Activated CD4-positive, CD25-positive, alpha-beta regulatory T cell treated with anti-CD3 and anti-CD28 coated beads, Interleukin-2, amount 50 U/mL, for 72 hours (primary cell): ENCODE data around the gene POLR2C.

Experiments used
- DNase-seq: peaks from one replicate; pipeline ENCODE4 v3.0.0; 2021

The POLR2C gene

DNA sequence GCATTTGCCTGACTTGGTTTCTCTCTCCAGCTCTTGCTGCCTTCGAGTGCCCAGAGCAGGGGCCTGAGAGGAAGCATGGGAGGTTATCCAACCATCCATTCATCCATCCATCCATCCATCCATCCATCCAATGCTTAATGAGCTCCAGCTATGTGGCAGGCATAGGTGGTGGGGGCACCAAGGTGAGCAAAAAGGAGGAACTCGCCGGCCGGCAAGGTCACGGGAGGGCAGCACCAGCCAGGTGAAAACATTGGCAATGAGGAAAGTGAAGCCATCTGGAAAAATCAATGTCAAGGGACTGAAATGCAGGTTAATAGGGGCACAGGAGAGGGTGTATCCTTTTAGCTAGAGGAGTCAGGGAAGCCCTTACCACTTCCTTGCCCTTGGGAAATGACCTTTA is 42.0 kb downstream of the POLR2C start:
- DNase-seq = no peak

- no peak for DNase-seq
Measured at GRCh38 chr16:57505169-57505568, 42.7 kb downstream of the POLR2C start.

DNA sequence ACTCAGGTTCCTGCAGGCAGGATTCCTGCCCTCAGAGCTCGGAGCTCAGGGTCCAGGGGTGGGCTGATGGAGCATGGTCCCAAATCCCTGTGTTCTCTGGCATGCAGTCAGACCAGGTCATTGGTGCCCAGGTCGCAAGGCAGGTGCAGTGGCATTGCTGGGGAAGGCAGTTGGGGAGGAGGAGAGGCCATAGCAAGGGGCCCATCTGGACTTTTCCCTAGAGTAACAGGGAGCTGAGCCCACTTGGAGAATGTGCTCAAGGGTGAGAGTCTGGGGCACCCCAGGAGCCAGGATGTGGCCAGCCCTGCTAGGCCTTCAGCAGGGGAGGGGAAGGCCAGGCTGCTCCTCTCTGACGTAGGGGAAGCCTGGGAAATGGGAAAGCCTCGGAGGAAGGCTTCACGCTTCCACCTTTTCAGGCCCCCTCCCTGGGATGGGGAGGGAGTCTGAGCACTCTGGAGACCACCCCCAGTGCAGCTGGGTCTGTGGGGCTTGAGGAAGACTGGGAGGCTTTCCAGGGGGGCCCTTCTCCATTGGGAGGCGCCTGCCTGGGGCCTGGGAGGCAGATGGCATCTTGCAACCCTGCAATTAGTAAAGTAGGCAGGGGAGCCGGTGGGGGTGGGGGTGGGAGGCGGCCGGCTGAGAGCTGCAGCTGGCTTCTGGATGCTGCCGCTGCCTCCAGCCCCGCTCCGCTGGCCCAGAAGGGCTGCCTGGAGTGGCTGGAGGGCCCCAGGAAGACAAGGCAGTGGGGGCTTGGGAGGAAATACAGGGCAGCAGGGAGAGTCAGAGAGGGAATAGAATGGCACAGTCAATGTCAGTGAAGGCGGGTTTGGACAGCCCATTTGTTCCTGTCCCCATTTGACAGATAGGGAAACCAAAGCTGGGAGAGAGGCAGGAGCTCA is 44.9 kb downstream of the POLR2C start:
- DNase-seq = no peak

- DNase-seq = no peak
Measured at GRCh38 chr16:57508035-57508425, 45.6 kb downstream of the POLR2C start.

DNA sequence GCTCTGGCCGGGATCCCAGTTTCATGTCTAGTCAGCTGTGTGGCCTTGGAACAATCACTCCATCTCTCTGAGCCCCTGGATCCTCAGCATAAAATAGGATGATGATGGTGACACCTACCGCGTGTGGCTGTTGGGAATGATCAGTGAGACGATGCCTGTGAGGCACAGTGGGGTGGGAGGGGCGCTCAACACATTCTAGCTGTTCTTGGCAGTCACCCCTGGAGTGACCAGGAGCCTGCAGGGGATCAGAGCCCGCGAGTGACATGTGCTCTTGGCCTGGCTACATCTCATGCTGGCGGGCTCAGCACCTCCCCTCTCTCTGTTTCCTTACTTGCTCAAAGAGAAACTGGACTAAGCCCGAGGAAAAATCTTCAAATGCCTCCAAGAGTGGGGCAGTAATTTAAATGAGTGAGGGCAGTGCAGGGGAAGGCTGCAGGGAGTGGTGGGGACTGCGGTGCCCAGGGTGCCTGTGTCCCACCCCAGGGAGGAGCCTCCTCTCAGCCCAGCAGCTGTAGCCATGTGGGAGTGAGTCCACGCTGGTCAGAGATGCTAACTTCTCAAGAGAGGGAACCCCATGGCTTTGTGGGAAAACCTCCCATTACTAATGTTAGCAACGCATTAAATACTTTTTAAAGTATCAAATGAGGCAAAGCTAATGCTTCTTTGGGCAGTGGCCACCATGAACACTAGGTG is 46.9 kb downstream of the POLR2C start:
- DNase-seq = no peak

- DNase-seq = no peak
Measured at GRCh38 chr16:57510016-57510871, 47.8 kb downstream of the POLR2C start.

DNA sequence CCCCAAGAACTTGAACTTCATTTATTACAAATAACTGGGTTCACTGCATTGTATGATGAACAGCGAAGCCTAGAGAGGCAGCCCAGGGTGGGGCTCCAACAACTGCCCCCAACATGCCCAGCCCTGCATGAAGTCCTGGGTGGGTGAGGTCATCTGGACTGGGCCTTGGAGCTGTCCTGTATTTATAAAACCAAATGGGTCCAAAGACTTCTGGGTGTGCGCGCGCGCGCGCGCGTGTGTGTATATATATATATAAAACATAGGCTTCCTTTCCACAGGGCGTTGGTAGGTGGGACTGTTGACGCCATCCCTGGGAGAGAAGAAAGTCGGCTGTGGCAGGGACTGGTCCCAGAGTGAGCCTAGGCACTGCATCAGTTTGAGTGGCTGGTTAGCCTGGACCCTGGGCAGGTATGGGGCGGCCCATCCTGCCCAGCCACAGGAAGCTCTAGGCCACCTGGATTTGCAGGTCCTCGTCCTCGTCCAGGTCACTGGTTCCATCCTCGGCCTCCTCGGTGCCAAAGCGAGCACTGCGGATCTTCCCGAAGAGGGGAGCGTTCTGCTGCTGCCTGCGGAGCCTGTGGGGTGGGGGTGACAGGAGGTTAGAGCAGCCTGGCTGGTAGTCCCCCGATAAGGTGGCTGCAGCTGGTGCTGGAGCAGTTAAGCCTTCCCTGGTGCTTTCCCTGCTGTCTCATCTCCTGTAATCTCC is 50.0 kb downstream of the POLR2C start:
- DNase-seq = no peak

DNA sequence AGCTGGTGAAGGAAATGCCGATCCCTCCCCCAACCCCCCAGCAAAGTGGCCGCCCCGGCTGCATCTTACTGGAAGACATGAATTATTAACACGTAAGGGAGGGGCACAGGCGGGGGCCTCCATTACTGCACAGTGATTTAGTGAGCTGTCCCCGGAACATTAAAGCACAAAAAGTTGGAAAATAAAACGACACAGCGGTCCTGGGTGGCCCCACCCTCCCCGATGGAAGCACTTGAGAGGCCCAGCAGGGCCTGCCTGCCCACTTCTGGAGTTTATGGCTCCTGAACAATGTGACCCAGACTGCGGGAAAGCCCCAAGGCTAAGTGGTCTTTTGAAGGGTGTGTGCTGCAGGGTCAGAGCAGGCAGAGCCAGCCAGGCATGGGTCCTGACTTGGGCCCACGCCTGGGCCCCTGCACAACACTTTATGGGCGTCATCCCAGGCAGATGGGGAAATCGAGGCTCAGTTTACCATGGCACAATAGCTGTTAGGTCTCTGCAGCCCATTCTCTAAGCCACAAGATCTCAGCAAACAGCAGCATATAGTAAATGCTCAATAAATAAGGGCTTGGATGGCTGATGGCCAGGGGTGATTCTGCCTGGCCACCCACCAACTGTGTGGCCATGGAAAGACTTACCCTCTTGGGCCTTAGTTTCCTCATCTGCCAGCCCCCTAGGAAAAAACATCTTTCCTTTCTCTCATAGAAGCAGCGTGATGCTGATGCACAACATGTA is 51.1 kb downstream of the POLR2C start:
- no peak for DNase-seq

DNA sequence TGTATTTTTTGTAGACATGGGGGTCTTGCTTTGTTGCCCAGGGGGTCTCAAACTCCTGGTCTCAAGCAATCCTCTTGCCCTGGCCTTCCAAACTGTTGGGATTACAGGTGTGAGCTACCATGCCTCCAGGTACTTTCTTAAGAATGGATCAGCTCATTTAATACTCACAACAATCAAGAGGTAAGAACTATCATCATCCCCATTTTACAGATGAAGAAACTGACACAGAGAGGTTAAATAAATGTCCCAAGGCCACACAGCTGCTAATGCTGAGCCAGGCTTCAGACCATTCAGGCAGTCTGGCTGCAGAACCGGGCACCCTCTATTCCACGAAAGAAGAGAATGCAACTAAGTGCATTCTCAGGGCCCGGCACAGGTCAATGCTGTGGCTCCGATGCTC is 51.9 kb downstream of the POLR2C start:
- no peak for DNase-seq

DNA sequence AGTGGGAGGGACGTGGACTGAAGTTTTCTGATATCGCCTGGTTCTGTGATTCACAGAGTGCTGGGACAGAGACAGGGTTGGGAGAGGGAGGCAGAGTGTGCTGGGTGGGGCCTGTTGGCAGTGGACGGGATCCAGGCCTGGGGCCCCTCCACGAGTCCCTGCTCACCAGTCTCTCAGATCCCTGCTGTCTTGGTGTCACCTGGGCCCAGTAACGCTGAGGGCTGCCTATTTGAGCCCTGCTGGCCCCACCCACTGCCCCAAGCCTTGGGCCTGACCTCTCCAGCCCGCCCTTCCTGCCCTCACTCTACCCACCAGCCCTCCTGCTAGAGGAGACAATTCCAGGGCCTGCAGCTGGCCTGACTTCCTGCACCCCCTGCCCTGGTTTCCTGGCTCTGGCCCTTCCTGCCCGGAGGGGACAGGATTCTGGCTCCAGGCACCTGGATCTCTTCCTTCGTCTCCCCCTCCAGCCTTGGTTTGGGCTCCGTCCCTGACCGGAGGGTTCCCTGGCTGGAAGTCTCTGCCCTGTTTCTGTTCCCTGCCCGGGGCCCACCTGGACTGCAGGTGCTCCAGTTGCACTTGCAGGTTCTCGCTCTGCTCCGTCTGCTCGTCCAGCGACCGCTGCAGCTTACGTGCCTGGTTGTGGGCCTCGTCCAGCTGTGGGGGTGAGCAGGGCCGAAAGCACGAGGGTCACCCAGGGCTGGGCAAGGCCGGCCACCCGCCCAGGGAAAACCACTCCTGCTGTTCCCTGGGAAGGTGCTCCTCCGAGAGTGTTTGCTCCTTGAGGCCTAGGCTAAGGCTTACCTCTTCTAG is 52.5 kb downstream of the POLR2C start:
- DNase-seq = no peak

DNA sequence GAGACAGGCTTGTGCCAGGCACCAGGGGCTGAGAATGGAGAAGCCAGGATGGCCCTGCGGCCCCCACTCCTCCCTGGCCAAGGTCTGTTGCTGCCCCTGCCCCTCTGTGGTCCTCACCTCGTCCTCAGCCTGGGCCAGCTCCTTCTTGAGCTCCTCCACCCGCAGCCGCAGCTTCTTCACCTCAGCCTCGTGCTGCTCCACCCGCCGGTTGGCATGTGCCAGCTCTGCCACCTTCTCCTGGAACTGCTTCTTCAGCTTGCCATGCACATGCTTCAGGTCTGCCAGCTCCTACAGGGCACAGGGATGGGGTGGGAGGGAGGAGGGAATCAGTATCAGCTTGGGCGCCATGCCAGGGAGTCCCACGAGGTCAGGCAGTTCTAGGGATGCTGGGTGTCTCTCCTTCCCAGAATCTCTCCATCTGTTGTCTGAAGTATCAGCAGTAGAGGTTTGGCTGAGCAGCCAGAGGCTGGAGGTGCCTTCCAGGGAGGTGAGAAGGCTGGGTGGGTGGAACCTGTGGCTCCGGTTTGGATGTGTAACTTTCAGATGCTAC is 53.8 kb downstream of the POLR2C start:
- no peak for DNase-seq

DNA sequence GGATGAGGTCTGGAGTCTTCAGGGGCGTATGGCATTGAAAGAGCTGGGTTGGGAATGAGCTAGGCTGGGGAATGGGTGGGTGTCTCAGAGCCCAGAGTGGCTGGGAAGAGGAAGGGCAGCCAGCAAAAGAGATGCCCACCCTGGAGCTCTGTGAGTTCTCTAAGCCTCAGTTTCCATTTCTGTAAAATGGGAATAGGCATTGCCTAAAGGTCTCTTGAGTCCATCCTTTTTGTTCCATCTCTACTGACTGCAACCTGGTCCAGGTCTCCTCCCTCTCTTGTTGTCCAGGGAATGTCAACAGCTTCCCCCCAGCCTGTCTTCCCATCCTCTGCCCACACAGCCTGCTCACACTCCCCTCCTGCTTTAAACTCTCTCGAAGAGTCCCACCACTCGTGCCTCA is 54.3 kb downstream of the POLR2C start:
- DNase-seq = no peak

DNA sequence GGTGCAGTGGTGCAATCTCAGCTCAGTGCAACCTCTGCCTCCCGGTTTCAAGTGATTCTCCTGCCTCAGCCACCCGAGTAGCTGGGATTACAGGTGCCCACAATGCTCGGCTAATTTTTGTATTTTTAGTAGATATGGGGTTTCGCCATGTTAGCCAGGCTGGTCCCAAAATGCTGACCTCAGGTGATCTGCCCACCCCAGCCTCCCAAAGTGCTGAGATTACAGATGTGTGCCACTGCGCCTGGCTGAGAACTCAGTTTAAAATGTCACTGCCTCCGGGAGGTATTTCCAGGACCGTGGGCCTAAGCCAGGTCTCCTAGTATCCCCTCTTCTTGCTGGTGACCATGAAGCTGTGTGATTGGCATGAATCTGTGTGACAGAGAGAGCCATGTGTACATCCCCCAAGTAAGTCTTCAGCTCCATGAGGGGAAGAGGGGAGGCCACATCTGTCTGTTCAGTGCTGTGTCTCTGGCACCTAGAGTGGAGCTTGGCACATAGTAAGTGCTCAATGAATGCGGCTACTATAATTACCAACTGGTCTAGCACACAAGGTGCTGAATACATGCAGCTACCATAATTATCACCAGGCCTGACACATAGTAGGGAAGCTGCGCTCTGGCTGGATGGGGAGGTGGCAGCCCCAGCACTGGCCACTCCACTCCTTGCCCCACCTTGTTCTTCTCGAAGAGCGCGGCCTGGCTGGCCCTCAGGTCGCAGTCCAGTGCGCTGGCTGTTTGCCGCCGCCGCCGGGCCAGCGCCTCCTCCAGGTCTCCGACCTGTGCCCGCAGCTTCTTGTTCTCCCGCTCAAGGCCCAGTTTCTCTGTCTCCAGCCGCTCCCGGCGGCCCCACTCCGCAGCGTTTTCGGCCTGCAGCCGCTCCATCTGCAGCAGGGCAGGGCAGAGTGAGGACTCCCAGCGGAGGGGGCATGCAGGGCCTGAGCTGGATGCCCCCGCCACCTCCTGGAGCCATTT is 55.2 kb downstream of the POLR2C start:
- DNase-seq = no peak

DNA sequence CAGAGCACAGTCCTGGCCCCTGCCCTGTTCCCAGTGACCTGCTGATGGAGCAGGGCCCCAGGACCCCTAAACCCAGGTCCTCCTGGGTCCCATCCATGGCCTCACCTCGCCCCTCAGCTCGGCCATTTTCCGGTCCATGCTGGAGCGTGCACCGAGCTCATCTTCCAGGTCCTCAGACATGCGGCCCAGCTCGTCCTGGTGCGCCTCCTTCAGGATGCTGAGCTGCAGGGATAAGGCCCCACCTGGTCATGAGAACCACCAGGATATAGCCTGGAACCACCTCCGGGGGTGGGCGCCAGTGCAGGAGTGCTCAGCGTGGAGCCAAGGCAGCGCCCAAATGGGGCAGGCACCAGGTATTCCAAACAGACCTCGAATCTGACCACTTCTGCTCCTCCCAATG is 56.0 kb downstream of the POLR2C start:
- DNase-seq = no peak

DNA sequence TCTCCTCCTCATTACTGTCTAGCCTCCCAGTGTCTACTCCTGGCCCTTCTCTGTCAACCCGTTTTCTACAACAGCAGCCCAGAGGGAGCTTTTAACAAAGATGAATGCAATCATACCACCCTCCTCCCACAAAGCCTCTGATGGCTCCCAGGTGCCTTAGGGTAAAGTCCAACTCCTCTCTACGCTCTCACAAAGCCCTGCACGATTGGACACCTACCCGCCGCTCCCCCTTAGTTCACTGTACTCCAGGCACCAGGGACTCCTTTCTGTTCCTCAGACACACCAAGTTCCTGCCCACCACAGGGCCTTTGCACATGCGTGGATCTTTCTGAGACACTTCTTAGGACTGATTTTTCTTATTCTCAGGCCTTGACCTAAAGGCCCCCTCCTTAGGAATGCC is 56.4 kb downstream of the POLR2C start:
- no peak for DNase-seq

GRCh38 chr16:57519796-57520360 is 57.4 kb downstream of the POLR2C start:
- DNase-seq = peak; percentile 83
